SIG-M5 treated with dmso at 0.1 percent for 504 hours (cell line): ENCODE results near the gene ZFP42.
"Not testable (repeated sequence)": the region's sequence is repeated elsewhere in the genome, so short reads cannot be mapped to it uniquely, and the experiment has no call there.

Experiments used
- DNase-seq: peaks from one replicate; lab custom pipeline; 2025; ENCODE audit not compliant: unreplicated experiment; lab: John Stamatoyannopoulos, UW

The ZFP42 gene

GRCh38 chr4:188018262-188018661 is 22.7 kb downstream of the ZFP42 start:
- DNase-seq, result no peak

GRCh38 chr4:188021548-188022249 is 26.1 kb downstream of the ZFP42 start:
- no peak for DNase-seq

GRCh38 chr4:188023682-188024081 is 28.1 kb downstream of the ZFP42 start:
- DNase-seq, result no peak

DNA sequence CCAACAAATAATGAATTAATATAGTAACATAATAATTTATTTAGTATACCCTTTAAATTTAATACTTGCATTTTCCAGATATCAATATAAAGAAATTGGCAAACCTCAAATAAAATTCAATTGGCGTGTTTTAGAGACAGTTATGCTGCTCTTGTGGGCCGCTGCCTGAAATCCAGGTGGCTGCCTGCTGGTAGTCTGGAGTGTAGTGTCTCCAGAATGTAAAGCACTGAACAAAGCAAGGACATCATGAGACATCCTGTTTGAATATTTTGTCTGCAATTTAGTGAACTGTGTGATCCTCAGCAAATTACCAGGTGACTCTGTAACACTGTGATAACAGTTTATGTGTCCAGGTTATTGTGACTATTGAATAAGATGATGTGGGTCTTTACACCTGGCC is 29.9 kb downstream of the ZFP42 start:
- no peak for DNase-seq

- no peak for DNase-seq
Measured at GRCh38 chr4:188029114-188029513, 33.5 kb downstream of the ZFP42 start.

DNA sequence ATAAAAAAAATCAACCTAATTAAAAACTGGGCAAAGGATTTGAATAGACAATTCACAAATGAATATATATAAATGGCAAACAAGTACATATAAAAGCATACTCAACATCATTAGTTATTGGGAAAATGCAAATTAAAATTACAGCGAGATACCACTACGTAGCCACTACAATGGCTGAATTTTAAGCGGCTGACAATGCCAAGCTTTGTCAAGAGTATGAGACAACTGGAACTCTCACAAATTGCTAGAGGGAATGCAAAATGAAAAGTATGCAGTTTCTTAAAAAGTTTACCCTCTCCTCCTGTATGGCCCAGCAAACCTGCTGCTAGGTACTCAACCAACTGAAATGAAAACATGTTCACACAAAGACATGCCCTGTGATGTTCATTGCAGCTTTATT is 34.8 kb downstream of the ZFP42 start:
- DNase-seq, result no peak

- no peak for DNase-seq
Measured at GRCh38 chr4:188031751-188032150, 36.2 kb downstream of the ZFP42 start.

- no peak for DNase-seq
Measured at GRCh38 chr4:188032170-188032569, 36.6 kb downstream of the ZFP42 start.

GRCh38 chr4:188032583-188032982 is 37.0 kb downstream of the ZFP42 start:
- no peak for DNase-seq

DNA sequence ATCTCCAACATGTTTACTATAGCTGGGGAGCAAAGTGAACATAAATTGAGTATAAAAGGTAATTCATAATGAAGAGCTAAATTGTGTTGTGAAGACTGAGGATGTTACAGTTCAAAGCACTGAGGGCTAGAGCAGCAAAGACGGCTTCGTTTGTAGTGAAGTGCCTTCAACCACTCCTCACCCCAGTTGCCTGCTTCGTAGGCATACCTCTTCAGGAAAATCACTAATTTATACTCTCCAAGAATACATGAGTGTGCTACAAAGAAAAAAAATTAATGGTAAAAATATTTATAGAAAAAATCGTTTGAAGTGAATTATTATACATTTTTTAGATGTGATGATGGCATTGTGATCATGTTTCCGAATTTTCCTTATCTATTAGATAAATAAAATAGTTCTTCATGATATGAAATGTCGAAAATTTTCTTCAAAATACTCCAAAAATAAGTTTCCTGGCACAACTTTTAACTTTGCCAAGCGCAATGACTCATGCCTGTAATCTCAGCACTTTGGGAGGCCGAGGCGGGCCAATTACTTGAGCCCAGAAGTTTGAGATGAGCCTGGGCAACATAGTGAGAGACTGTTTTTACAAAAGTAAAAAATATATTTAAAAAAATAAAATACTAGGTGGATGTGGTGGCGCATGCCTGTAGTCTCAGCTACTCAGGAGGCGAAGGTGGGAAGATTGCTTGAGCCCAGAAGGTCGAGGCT is 41.6 kb downstream of the ZFP42 start:
- no peak for DNase-seq

- DNase-seq, result no peak
Measured at GRCh38 chr4:188041721-188042120, 46.1 kb downstream of the ZFP42 start.

GRCh38 chr4:188042191-188042590 is 46.6 kb downstream of the ZFP42 start:
- no peak for DNase-seq

DNA sequence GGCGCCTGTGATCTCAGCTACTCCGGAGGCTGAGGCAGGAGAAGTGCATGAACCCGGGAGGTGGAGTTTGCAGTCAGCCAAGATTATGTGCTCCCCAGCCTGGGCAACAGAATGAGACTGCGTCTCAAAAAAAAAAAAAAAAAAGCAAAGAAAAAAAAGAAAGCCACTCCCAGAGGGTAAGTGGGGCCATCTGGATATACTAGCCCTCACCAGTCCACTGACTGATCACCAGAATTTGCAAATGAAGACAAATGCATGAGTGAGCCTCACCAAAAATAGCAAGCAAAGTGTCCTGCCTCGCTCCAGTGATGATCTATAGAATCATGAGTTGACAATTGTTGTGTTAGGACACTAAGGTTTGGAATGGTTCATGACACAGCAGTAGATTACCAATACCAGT is 47.6 kb downstream of the ZFP42 start:
- DNase-seq, result no peak

- not testable (repeated sequence) for DNase-seq
Measured at GRCh38 chr4:188045461-188045860, 49.9 kb downstream of the ZFP42 start.

DNA sequence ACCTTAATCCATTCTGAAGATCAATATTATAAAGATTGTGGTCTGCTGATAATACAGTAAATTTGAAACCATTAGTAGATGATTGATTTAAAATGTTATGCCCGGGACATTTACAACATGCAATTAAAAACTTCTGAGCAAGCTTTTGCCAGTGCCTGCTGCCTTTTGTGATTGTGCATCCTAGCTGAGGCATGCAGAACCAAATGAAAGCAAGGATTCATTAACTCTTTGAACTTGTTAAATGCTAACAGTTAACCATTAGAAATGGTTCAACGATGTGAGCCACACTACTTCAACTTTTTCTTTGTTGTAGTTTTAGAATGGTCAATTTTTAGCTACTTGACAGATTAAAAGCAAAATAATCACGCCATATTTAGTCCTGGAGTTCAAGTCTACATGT is 51.1 kb downstream of the ZFP42 start:
- no peak for DNase-seq

GRCh38 chr4:188053302-188053701 is 57.7 kb downstream of the ZFP42 start:
- no peak for DNase-seq
